HepG2 (cell line): ENCODE results near the gene KLF13.

Experiments
- CREB1 ChIP-seq, 2 experiments: fragments of 450-650 bp in 1 of 2; IDR thresholded peaks; 2 replicates each; pipeline ENCODE4 v1.6.1; 2016 to 2017; ENCODE audit warnings: control low read depth in 1 of 2, mild to moderate bottlenecking in 1 of 2, missing compliant biosample characterization in 1 of 2, missing genetic modification characterization in 1 of 2
- CTCF ChIP-seq: sonication (generic); formaldehyde crosslinking; IDR thresholded peaks from 2 replicates; pipeline ENCODE4 v1.5.0; 2020; ENCODE audit warnings: mild to moderate bottlenecking, missing genetic modification reagents, moderate library complexity
- ELF1 ChIP-seq: sonication (generic); formaldehyde crosslinking; IDR thresholded peaks from 2 replicates; pipeline ENCODE4 v1.4.0; 2020; ENCODE audit warnings: missing genetic modification reagents
- HNF4A ChIP-seq: sonication (generic); formaldehyde crosslinking; IDR thresholded peaks from 2 replicates; pipeline ENCODE4 v1.4.0; 2020; ENCODE audit warnings: missing genetic modification reagents
- MXI1 ChIP-seq: IDR thresholded peaks from 3 replicates; pipeline ENCODE4 v1.6.1; 2012; ENCODE audit warnings: low read depth, low read length, inconsistent platforms, borderline replicate concordance
- MYNN ChIP-seq: sonication (generic); formaldehyde crosslinking; IDR thresholded peaks from 2 replicates; pipeline ENCODE4 v1.4.0; 2020; ENCODE audit warnings: mild to moderate bottlenecking, low read depth, missing genetic modification reagents
- PTBP1 ChIP-seq: fragments of 200-400 bp; formaldehyde crosslinking; IDR thresholded peaks from 2 replicates; pipeline ENCODE4 v1.6.1; 2018; ENCODE audit warnings: low read length, low read depth; ENCODE audit not compliant: poor library complexity, severe bottlenecking
- YY1 ChIP-seq: IDR thresholded peaks from 2 replicates; pipeline ENCODE4 v1.6.1; 2011; ENCODE audit warnings: low read length, low read depth, moderate library complexity, mild to moderate bottlenecking; ENCODE audit not compliant: insufficient read depth, insufficient replicate concordance
- ZBTB34 ChIP-seq: sonication (generic); formaldehyde crosslinking; IDR thresholded peaks from 2 replicates; pipeline ENCODE4 v1.8.0; 2022; ENCODE audit warnings: mild to moderate bottlenecking, missing genetic modification reagents
- ZNF850 ChIP-seq: sonication (generic); formaldehyde crosslinking; conservative IDR thresholded peaks from 2 replicates; pipeline ENCODE4 v1.9.0; 2021; ENCODE audit warnings: mild to moderate bottlenecking, missing genetic modification reagents
- ZSCAN30 ChIP-seq: sonication (generic); formaldehyde crosslinking; IDR thresholded peaks from 2 replicates; pipeline ENCODE4 v1.5.0; 2020; ENCODE audit warnings: mild to moderate bottlenecking, missing genetic modification reagents
- TF ChIP-seq, protein P1 (sequence below), 2 experiments: sonication (generic) in 1 of 2; formaldehyde crosslinking in 1 of 2; IDR thresholded peaks; 2 replicates each; pipeline versions ENCODE4 v1.5.1 to v1.6.1; 2011 to 2020; ENCODE audit warnings: borderline replicate concordance in 1 of 2, low read depth in 1 of 2, low read length in 1 of 2, mild to moderate bottlenecking in 1 of 2, missing genetic modification reagents in 1 of 2, moderate library complexity in 1 of 2
- TF ChIP-seq, protein P2 (sequence below): sonication (generic); formaldehyde crosslinking; IDR thresholded peaks from 2 replicates; pipeline ENCODE4 v1.4.0; 2020; ENCODE audit warnings: missing genetic modification reagents

GRCh38 chr15:31384568-31384967 lies 57.9 kb downstream of the KLF13 start:
- no peak for TF ChIP-seq PTBP1
- TF ChIP-seq, protein P1, sequence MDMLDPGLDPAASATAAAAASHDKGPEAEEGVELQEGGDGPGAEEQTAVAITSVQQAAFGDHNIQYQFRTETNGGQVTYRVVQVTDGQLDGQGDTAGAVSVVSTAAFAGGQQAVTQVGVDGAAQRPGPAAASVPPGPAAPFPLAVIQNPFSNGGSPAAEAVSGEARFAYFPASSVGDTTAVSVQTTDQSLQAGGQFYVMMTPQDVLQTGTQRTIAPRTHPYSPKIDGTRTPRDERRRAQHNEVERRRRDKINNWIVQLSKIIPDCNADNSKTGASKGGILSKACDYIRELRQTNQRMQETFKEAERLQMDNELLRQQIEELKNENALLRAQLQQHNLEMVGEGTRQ (IDR thresholded peaks at IDR 0.05; ENCODE audit: low read depth, low read length), result no peak
- TF ChIP-seq, protein P1 (CRISPR knock-in tag; IDR thresholded peaks at IDR 0.05; ENCODE audit: borderline replicate concordance), result no peak
- TF ChIP-seq HNF4A (CRISPR knock-in tag), result no peak
- TF ChIP-seq CTCF (CRISPR knock-in tag), result no peak
- no peak for TF ChIP-seq YY1
- TF ChIP-seq ZSCAN30 (CRISPR knock-in tag), result no peak
- no peak for TF ChIP-seq ZBTB34 (CRISPR knock-in tag)
- TF ChIP-seq MXI1, result no peak
- TF ChIP-seq CREB1 (IDR thresholded peaks at IDR 0.05), result no peak
- TF ChIP-seq CREB1 (CRISPR knock-in tag; IDR thresholded peaks at IDR 0.05), result no peak
- TF ChIP-seq, protein P2, sequence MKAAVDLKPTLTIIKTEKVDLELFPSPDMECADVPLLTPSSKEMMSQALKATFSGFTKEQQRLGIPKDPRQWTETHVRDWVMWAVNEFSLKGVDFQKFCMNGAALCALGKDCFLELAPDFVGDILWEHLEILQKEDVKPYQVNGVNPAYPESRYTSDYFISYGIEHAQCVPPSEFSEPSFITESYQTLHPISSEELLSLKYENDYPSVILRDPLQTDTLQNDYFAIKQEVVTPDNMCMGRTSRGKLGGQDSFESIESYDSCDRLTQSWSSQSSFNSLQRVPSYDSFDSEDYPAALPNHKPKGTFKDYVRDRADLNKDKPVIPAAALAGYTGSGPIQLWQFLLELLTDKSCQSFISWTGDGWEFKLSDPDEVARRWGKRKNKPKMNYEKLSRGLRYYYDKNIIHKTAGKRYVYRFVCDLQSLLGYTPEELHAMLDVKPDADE (CRISPR knock-in tag), result no peak
- TF ChIP-seq ZNF850 (CRISPR knock-in tag), result no peak
- TF ChIP-seq MYNN (CRISPR knock-in tag), result no peak
- TF ChIP-seq ELF1 (CRISPR knock-in tag), result no peak
